Ramos (cell line): ENCODE data around the gene YIPF1.

ENCODE experiments used
- in situ Hi-C: fragments of 300-500 bp; cut with MboI; formaldehyde crosslinking; loops from one replicate; pipeline ENCODE4 v1.14.3; 2022; ENCODE audit warnings: low sequenced_read_pairs; ENCODE audit not compliant: unreplicated experiment

YIPF1 gene

DNA sequence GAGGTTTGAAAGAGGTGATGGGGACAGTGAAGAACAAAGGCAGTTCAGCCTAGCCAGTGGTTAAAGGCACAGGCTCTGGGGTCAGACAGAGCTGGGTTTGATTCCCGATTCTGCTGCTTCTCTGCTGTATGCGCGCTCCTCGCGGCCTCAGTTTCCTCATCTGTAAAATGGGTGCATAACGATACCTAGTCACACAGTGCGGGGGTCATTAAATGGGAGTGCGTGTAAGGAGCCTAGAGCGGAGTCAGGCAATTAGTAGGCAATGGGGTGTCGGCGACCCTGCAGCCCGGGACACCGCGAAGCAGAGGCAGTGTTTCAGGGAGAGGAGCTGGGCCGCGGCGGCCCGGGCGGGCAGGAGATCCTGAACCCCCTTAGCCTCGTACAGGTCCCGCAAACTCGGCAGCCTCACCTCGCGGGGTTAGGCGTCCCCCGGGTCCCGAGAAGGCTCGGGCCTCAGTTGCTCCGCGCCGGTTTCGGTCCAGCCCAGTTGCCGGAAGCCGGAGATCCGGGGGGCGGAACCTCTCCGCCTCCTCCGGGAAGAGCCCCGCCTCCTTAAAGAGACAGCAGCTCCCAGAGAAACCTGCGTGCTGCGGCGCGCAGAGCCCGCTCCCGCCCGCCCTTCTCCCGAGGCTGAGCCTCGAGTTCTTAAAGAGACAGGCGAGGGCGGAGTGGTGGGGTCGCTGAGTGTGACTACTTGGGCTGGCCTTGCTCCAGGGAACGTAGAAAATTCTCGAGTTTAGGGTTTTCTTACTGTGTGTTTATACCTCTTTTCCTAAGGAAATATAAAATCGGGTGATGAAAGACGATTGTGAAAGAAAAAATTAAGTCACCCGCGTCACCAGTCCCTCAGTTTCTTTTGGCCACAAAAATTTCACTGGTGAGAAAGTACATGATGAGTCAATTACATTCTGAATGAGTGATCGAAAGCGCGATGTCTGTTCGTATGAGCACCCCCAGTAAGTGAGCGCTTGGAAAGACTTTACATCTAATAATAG lies at the start of gene YIPF1:
TSS of gene YIPF1 (minus strand) at position 494 of the 995 bp plus-strand sequence. CDS start 860 bp downstream, outside the sequence.
- in situ Hi-C loops, result no loop called here

- in situ Hi-C loops, result no loop called here
These were observed 48.7 kb upstream of the YIPF1 start for GRCh38 chr1:53938136-53938830.

- in situ Hi-C loops, result no loop called here
These were observed 46.8 kb upstream of the YIPF1 start for GRCh38 chr1:53936430-53936829.

DNA sequence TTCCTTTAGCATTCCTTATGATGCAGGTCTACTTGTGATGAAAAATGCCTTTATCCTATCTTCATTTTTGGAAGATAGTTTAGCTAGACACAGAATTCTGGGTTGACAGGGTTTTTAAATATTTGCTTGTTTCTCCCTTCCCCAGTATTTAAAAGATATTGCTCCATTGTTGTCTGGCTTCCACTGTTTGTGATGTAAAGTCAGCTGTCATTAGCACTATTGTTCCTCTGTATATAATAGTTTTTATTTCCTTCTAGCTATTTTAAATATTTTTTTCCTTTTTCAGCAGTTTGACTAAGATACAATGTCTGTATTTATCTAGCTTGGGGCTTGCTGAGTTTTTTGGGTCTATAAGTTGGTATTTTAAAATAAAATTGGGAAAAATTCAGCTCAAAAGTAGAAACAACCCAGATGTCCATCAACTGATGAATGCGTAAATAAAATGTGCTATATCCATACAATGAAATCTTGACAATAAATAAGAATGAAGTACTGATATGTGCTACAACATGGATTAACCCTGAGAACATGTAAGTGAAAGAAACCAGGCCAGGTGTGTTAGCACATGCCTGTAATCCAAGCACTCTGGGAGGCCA lies 44.7 kb upstream of the YIPF1 start:
- in situ Hi-C loops, result no loop called here

DNA sequence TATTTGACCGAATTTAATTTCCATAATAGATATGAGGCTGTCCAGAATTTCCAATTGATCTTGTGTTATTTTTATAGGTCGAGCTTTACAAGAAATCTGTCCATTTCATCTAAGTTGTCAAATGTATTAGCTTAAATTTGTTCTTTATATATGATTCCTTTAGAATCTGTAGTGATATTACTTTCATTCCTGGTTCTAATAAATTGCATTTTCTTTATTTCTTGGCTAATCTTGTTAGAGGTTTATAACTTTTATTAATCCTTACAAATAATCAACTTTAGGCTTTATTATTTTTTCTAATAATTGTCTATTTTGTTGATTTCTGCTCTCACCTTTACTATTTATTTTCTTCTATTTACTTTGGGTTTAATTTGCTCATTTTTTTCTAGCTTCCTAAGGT lies 41.9 kb upstream of the YIPF1 start:
- in situ Hi-C loops, result no loop called here

DNA sequence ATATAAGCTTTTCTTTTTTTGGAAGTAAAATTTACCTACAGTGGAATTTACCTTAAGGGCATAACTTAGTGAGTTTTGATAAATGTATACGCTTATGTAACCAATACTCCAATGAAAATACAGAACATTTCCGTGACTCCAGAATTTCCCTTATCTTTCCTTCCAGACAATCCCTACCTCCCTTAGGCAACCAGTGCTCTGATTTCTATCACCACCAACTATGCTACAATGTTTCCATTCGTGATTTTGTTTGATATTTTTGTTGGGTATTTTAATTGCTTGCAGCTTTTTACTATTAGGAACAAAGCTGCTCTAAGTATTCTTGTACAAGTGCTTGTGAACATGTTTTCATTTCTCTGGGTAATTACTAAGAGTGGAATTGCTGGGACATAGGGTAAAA lies 41.3 kb upstream of the YIPF1 start:
- in situ Hi-C loops, result no loop called here

GRCh38 chr1:53929246-53929960 lies 39.8 kb upstream of the YIPF1 start:
- in situ Hi-C loops, result no loop called here

DNA sequence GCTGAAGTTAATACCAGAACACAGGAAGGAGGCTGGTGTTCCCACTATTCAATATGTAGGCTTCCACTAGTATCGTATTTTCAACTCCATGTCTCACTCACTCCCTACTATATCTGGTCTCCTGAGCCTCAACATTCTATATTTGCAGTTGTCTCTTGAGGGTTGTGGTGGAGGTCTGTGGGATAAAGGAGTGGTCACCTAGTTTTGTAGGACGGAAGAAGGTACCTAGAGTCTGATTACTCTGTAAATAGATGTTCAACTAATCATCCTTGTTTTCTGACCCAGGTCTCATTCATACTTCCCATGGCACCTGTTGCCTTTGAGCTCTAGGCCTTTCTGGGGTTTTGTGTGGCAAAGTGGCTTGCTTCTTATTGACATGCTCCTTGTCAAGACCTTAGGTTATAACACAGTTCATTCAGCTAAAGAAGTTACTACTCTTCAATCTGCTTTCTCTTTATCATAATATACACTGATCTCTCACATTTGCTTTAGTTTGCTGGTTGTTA lies 37.8 kb upstream of the YIPF1 start:
- in situ Hi-C loops, result no loop called here

DNA sequence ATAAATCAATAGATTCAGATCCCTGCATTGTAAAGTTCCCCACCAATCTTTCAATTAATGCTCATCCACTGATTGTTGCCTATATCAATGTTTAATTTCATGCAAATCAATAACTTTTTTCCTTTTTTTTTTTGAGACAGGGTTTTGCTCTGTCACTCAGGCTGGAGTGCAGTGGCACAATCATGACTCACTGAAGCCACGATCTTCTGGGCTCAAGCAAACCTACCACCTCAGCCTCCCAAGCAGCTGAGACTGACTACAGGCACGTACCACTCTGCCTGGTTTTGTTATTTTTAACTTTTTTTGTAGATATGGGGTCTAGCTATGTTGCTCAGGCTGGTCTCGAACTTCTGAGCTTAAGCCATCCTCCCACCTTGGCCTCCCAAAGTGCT lies 30.1 kb upstream of the YIPF1 start:
- in situ Hi-C loops, result no loop called here

GRCh38 chr1:53918343-53918742 lies 28.7 kb upstream of the YIPF1 start:
- in situ Hi-C loops, result no loop called here

- in situ Hi-C loops, result no loop called here
These were observed 23.9 kb upstream of the YIPF1 start for GRCh38 chr1:53913352-53914033.

GRCh38 chr1:53911442-53911841 lies 21.8 kb upstream of the YIPF1 start:
- in situ Hi-C loops, result no loop called here

GRCh38 chr1:53909946-53910345 lies 20.3 kb upstream of the YIPF1 start:
- in situ Hi-C loops, result no loop called here

DNA sequence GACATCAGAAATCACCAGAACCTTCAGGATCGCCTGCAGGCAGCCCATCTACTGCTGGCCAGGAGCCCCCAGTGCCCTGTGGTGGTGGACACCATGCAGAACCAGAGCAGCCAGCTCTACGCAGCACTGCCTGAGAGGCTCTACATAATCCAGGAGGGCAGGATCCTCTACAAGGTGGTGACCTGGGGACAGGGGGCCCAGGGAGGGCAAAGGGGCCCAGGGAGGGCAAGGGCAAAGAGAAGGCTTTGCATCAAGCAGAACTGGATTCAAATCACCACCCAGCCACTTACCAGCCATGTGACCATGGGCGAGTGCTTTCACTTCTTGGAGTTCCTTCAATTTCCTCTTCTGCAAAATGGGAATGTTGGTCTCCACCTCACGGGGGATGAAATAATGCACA lies 16.5 kb upstream of the YIPF1 start:
- in situ Hi-C loops, result no loop called here

DNA sequence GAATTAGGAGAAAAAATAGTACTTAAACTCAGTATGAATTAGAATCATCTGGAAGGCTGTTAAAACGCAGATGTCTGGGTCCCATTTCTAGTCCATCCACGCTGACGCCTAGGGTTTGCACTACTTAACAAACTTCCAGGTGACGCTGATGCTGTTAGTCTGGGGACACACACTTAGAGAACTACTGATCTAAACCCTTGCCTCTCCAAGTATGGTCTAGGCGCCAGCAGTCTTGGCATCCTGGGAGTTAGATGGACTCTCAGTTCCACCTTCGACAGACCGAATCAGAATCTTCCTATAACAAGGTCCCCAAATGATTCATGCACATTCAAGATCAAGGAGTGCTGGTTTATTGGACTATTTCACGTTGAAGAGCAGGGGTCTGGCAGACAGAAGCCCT lies 15.9 kb upstream of the YIPF1 start:
- in situ Hi-C loops, result no loop called here

DNA sequence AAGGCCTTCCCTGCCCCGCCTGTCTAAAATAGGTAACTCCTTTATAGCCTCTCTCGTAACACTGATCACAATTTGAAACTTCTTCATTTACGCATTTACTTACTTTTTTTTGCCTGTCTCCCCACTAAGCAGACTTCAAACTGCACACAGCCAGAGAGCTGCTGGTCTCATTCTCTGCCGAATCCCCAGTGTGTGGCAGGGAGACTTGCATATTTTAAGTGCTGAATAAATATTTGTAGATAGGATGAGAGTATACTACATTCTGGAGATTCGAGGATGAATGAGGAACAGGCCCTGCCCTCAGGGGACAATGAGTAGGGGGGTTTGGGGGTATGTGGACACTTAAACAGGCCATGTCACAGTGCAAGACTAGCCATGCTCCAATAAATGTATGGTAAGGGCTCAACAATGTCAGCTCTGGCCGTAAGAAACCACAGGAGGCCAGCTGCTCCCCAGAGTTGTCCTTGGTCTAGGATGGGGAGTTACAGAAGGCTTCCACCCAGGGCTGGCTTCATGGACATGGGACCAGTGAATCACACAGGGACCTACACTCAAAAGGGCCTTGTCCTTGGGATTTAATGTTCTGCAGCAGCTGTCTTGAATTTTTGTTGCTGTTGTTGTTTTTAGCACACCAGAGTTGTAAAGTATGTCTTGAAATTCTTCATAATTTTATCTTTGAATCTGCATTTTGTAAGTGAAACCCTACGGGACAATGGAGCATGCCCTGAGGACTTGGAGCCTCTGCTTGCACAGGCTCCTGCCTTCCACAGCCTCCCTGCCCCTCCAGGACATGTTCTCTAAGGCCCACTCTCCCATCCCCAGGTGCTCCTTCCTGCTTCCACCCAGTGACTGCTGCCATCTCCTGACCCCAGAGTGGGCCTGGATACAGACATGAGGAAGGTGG lies 12.9 kb upstream of the YIPF1 start:
- in situ Hi-C loops, result no loop called here

- in situ Hi-C loops, result no loop called here
These were observed 10.1 kb upstream of the YIPF1 start for GRCh38 chr1:53899708-53900107.

GRCh38 chr1:53899206-53899628 lies 9.6 kb upstream of the YIPF1 start:
- in situ Hi-C loops, result no loop called here
